DMS79 treated with DMSO at 0.1 percent for 48 hours (cell line): ENCODE data around the gene MYH10.

Experiments
- DNase-seq: peaks from one replicate; lab custom pipeline; 2025; lab: John Stamatoyannopoulos, UW

MYH10 gene

DNA sequence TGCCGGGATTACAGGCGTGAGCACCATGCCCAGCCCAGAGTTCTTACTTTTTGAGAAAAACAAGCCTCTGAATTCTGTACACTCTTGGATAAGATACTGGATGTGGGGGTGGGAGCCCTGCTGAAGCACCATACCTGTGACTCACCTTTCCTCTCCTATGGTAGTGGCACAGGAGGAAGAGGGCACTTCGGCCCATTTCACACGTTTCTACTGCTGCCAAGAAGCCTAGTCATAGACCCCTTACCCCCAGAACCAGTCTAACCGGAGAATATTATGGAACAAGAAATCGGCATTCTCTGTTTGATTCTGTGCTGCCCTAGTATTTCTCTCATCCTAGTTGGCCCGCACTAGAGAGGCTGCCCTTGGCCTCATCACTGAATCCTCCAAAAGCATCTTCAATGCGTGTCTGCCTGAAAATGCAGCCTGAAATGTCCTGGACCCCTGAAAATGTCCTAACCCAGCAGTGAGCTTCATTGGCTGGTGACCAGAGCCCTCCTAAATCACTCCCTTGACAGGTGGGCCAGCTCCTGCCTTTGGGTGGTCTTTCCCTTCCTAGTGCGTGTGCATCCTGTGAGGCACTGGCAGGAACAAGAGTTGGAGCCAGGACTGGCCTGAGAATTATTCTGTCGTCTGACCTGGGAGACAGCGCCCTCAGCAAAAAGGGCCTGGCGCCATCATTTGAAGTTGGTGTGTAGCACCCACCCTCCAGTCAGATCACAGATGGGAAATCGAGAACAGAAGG lies 156.9 kb downstream of the MYH10 start:
- DNase-seq = no peak

DNA sequence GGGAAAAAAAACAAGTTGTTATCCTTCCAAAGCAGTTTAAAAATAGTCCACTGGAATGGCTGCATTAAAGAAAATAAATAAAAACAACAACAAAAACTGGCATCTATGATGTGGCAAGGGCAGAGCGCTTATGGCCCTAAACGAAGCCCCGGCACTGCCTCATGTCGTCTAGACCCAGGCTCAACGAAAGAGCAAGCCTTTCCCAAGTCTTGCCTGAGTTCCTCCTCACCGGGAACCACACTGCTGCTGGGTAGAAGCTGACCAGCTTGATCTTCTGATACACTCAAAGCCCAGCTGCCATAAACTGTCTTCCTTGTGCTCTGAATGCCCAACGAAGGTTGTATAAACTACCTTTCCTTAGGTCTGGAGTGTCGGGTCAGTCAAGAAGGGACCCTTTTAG lies 157.9 kb downstream of the MYH10 start:
- no peak for DNase-seq

DNA sequence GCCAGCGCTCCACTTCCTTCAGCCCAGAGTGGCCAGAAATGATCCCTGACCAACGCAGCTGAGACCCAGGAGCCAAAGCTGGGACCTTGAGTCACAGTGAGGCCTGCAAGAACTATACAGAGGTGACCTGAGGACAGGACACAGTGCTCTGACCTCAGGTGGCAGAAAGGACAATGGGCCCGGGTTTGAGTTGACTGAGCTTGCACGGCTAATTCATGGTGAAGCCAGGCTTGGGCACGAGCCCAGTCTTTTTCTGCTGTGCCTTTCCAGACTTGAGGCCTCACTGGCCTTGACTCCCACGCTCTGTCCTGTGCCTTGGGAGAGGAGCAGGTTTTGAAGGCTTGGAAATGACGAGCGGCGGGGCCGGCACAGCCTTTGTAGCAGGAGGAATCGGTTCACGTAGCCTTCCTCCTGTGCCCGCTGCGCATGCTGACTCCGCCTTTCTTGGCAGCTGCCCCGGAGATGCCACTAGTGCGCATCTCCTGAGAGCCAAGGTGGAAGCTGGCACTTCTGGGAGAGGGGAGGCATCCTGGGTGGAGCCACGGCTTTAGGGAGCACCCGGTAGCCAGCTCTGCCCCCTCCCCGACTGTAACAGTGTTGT lies 160.0 kb downstream of the MYH10 start:
- peak; percentile 65 for DNase-seq

DNA sequence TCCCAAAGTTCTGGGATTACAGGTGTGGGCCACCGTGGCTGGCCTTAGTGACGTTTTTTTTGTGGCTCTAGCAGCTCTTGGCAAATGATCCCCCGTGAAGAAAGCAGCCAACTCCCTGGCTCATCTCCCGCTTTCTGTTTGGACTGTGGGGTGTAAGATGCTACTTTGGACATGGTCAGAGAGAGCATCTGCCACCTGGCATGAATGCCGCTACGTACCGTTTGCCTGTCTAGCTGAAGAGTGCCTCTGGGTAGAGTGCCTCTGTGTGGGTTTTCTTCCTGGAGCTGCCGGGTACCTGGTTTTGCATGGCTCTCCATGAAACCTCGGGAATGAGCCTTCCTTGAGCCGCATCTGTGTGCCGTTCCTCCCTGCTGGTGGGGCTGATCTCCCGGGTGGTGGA lies 160.6 kb downstream of the MYH10 start:
- DNase-seq = no peak

DNA sequence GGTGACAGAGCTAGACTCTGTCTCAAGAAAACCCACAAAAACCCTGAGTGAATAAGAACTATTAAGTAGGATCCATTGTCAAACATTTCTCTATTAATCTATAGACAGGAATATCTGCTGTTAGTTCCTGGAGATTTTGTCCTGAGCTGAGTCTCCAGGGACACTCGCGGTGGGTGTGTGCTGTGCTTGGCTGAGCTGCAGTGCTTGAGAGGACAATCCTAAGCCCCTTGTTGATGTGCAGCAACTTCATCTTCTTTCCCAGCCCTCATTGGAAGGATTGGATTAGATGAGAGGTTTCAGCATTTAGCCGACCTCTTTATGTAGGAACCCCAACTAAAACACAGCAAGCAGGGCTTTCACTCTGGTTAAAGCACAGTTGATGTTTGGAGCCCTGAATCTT lies 161.5 kb downstream of the MYH10 start:
- DNase-seq = no peak

DNA sequence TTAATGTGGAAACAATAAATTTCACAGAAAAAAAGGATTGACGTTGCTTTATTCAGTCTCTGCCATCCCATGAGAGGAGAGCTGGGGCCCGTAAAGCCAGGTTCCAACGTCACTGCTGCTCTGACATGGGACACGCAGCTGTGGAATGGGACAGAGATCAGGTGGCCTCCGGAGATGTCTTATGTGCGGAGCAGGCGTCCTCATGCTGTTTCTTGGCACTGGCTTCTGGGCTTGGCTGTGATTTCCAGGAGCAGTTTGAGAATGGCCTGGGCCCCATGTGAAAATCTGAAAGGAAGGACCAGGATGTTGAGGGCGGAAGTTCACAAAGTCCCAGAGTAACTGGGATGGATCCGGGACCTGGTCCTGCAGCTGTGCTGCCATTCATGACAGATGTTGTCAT lies 162.4 kb downstream of the MYH10 start:
- no peak for DNase-seq

DNA sequence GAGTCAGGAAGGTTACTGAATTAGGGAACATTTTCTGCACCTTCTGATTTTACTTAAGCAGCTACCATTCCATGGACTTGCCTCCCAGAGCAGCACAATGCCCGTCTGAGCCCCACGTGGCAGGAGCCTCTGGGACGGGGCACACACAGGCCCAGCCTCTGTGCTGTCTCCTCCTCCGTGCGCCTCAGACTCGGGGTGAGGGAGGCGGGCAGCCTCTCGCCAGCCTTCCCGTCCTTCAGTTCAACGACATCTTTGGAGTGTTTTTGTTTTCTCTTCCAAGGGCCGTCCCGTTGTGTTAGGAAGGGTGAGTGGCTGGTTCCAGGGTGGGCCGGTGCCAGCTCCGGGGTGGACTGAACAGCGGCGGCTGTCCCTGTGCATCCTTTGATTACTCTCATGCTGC lies 163.0 kb downstream of the MYH10 start:
- DNase-seq = no peak

DNA sequence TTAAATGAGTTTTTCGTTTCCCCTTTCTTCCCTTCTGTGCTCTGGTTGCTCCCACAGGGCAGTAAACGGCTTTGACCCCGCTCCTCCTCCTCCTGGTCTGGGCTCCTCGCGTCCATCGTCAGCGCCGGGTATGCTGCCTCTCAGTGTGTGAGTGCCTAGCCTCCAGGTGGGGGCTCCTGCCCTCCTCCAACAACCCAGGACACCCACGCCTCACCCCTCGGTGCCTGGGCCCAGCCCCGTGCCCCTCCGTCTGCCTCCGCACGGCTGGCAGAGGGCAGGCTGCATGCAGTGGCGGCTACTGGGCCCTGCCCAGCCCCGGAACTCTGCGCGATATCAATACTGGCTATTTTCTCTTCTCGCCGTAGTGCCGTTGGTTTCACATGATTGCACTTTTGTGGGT lies 163.7 kb downstream of the MYH10 start:
- no peak for DNase-seq

DNA sequence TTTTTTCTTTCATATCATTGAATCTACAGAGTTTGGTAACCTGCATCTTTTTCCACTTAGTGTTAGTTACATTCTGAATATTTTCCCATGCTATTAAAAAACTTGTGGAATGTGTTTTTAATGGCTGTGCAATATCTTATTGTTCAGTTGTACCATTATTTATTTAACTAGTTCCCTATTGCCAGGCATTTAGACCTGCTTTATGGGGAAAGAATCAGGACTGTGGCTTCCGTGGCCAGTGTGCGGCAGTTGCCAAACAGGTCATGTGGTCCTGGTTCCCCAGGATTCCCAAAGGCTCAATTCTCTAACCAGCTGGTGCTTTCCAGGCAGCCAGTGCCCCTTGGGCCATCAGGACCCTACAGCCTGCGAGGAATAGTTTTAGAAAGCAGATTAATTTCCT lies 164.1 kb downstream of the MYH10 start:
- DNase-seq = no peak

DNA sequence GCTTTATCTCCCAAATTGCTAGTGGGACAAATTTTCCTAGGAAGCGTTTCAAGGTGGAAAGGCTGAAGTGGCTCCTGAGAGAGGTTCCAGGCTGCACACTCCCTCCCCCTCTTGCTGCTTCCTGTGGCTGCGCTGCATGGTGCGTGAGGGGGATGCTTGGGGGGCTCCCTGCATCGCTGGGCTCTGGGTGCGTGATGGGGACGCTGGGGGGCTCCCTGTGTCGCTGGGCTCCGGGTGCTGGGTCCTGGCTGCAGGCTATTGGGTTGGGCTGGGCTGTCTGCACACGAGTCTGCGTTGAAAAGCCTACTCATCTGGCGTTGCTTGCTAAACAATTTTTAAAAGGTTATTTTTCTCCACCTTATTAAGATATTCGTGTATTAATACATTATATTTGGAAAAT lies 164.8 kb downstream of the MYH10 start:
- no peak for DNase-seq

DNA sequence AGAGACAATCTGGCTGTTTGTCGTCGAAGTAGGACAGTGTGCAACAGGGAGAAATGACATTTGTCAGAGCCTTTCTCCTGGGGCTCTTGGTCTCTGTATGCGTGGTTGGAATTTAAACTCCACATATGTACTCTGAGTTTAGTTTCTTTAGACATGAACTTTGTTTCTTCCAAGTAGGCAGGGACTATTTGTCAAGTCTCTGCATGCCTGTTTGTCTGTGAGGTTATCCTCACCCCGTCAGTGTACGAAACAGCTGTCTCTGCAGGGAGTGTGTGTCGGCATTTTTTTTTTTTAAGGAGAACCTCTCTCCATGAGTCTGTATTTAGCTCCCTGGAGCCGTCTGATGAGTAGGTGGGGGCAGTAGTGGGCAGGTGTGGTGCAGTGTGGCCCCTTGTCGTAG lies 165.2 kb downstream of the MYH10 start:
- no peak for DNase-seq

DNA sequence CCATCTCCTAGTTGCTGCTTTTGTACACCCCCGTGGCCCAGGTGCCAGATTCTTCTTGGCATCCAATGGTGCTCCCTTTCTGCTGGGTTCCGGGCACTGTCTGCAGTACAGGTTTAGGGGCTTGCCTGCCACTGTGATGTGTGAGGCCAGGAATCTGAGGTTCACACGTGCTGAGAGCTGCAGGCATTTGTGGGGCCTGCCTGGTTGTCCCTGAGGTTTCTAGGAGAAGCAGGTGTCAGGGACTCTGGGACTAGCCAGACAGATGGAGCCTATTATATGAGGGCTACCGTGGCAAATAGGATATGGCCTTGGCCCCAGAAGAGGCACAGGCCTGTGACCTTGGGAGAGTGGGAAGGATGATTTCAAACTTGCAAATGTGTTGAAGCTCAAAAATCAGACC lies 165.6 kb downstream of the MYH10 start:
- DNase-seq = no peak

DNA sequence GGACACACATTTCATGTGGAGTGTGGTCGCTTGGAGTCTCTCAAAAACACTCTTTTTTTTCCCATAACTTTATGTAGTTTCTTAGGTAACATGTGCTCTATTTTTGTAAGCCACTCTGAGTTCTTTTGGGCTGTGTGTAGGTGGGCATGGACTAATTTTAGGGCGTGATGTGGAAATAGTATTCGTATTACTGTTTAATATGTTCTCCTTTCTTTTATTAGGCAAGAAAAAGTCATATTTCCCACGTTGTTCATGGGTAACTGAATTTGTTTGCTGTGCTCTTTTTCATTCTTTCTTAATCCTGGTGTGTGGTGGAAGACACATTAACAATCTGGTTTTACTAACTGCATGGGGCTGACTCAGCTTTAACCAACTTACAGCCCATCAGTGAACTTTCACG lies 167.4 kb downstream of the MYH10 start:
- no peak for DNase-seq

DNA sequence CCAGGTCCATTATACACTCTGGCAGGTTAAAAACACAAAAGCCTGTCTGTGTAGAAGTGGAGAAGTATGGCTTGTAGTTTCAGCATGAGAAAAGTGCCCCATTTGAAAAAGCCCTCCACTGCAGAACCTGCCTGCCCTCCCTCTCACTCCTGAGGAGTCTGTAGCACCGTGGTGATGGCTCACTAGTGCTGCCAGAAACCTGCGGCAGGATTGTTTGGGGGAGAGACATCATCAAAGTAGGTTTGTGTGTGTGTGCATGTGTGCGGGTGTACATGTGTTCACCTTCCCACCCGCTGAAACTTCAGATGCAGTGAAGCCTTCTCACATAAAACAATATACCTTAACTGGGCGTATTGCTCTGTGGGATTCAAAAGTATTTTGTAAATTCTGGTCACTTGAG lies 168.0 kb downstream of the MYH10 start:
- no peak for DNase-seq

DNA sequence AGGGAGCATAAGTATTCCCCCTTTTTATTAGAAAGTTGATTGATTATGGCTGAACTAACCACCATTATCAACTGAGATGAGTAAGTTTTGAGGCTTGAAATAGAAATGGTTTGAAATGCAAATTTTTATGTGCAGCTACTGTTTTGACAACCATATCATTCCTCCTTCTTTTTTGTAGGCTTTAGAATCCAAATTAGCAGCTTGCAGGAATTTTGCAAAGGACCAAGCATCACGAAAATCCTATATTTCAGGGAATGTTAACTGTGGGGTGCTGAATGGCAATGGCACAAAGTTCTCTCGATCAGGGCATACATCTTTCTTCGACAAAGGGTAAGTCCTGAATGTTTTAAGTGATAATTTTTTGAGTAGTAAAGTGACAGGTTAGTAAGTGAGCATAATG lies 170.7 kb downstream of the MYH10 start:
- DNase-seq = no peak

DNA sequence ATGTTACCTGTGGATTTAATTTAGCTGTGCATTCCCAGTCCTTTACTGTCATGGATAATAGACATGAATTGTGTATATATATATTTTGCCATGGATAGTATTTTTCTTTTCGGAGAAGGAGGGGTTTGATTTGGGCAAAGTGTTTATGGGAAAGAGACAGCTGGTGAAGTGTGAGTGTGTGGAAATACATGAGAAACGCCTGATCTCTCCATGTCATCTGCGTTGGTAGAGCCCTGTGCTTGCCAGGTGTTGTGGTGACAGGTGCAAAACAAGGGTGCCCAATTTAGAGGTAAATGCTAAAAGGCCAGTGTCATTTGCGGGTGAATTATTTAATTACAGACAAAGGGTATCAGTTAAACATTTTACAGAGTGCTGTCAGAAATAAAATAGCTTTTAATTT lies 171.4 kb downstream of the MYH10 start:
- no peak for DNase-seq

DNA sequence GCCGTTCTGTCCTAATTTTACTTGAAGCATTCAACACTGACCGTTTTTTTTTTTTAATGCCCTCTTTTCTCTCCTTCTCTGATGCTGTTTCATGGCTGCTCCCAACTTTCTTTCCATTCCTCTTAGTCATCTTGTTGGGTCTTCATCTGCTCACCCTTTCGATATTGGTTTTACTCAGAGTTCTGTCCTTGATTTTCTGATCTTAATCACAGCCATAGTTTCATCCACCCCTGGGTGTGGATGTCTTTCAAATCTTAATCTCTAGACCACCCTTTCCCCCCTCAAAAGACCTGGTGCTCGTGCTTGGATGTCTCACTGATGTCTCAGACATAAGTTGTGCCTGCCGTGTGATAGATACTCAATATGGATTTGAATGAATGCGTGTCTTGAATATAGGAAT lies 172.4 kb downstream of the MYH10 start:
- no peak for DNase-seq

DNA sequence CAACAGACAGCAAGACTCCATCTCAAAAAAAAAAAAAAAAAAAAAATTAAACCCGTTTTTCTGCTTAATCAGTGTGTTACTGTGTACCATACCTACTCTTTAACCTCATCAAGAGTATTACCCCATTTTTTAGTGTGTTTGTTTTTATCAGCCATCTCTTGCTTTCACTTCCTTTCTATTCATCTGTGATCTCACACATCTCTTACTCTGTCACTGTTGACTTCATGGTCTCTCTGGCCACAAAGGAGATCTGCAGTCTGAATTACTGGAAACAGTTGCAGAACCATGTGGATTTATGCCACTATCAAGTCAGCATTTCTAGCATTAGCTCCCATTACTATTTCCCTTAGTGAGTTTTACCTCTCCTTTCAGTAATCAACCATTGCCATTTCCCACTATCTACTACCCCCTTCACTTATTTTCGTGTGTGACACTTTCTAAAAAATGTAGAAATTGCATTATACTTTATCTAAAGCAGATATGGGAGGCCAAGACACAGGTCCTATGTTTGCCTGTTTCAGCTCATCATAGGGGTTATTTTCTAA lies 174.8 kb downstream of the MYH10 start:
- no peak for DNase-seq

DNA sequence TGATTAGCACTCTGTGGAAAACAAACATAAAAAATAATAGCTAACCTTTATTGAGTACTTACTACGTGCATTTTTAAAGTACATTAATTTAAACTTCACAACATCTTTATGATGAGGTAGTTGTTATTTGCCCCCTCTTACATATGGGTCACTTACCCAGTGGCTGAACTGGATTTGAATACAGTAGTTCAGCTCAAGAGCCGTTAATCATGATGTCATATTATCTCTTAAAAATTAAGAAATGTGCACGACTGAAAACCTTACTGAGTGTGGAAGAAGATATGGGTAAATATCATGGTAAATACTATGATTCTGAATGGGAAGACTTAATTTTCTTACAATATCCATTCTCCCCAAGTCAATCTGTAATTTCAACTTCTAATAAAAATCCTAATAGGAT lies 177.2 kb downstream of the MYH10 start:
- no peak for DNase-seq

DNA sequence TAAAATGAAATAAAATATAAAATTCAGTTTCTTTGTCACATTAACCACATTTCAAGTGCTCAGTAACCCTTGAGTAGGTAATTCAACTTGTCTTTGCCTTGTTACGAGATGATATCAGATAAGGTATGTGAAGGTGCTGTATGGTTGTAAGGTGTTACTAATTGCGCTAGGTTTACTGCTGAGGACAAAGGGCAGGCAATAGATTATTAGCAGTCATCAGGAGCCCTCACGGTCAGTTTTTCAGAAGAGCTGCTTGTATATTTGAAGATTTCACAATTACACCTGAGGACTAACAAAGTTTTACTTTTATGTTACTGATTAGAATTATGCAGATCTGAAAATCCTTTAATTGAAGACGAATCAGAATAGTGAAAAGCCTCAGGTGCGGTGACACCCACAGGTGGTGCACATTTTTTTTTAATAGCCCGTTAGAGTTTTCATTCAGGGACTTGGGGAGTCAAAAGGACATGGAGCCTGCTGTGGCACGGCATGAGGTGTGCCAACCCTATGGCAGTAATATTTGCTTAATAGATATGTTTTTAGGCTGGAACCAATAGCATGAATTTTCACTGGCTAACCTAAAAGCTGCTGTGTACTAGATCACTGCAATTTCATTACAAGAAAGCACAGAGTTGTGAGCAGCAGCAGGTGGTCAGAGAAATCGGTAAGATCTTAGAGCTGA lies 178.5 kb downstream of the MYH10 start:
- DNase-seq = no peak

DNA sequence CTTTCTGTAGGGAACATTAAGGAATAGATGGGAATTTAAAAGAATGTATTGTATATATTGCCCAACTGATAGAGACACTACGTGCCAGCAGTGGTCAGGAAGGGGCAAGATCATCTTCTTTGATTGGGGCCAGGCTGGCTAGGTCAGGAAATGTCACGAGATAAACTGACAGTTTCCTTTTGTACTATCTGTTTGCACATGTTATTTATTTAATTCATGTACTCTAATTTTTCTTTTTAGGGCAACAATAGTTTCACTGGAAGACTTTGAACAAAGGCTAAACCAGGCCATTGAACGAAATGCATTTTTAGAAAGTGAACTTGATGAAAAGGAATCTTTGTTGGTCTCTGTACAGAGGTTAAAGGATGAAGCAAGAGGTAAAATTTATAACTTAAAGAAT lies 182.2 kb downstream of the MYH10 start:
- no peak for DNase-seq

DNA sequence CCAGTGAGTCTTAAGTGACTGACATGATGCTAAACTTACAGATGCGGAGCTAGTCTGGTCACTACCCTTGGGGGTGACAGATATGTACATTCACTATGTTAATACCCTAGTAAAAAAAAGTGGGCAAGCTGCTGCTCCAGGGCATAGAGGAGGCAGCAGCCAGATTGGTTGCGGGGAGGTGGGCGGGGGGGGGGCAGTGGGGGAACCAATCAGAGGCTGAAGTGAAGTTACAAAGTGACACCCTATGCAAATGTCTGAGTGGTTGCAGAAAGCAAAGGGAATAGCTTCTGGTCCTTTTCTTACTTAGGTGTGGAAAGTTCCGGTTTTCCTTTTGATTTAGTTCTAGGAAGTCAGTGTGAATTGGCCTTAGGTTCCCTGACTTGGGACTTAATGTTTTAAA lies 182.7 kb downstream of the MYH10 start:
- DNase-seq = no peak

DNA sequence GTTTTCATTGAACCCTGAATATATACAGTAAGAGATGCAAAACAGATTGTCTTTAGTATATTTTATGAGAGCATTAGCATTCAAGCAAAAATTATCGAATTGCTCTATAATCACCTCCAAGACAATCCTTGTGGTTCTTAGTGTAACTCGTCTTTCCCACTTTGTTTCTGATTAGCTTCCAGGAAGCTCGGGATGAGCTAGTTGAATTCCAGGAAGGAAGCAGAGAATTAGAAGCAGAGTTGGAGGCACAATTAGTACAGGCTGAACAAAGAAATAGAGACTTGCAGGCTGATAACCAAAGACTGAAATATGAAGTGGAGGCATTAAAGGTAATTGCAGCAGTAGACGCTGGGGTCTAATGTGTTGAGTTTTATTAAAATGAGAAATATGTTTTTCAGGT lies 185.0 kb downstream of the MYH10 start:
- no peak for DNase-seq
